Uterus (tissue), 4 donors: Measurements from ENCODE around the gene DDX51. TPM values are rescaled to one million over a fixed set of nuclear protein-coding genes. Genes with fewer than 3 reads are reported as not detected.

Experiments
- DNase-seq, 2 donors: peaks; one replicate each; pipeline ENCODE4 v3.0.0-alpha.2; 2019 to 2020
- H3K27ac ChIP-seq, 2 donors: fragments of 200-600 bp; sonication (generic); 1 replicate in 1 of 2; 2 replicates in 1 of 2; pipeline ENCODE4 v1.5.1; 2016 to 2018
- H3K27me3 ChIP-seq, 2 donors: fragments of 200-600 bp; sonication (generic); one replicate each; pipeline ENCODE4 v1.5.1; 2018 to 2019; ENCODE audit warnings: control low read depth in 1 of 2
- H3K36me3 ChIP-seq, 2 donors: fragments of 200-600 bp; sonication (generic); one replicate each; pipeline ENCODE4 v1.5.1; 2019; ENCODE audit warnings: control low read depth in 1 of 2
- H3K4me1 ChIP-seq, 2 donors: fragments of 200-600 bp; sonication (generic); one replicate each; pipeline ENCODE4 v1.5.1; 2018 to 2019; ENCODE audit warnings: control low read depth in 1 of 2
- H3K4me3 ChIP-seq, 2 donors: fragments of 200-600 bp; sonication (generic); 1 replicate in 1 of 2; 2 replicates in 1 of 2; pipeline ENCODE4 v1.5.1; 2018 to 2019; ENCODE audit warnings: mild to moderate bottlenecking in 1 of 2
- H3K9me3 ChIP-seq, 2 donors: fragments of 200-600 bp; sonication (generic); one replicate each; pipeline ENCODE4 v1.5.1; 2019; ENCODE audit warnings: control low read depth in 1 of 2
- POLR2A ChIP-seq, 2 donors: fragments of 450-650 bp; IDR thresholded peaks; one replicate each; pipeline ENCODE4 v1.6.1; 2016; ENCODE audit warnings: antibody characterized with exemption in 2 of 2, mild to moderate bottlenecking in 1 of 2, moderate library complexity in 1 of 2
- intact Hi-C: fragments of 100-400 bp; cut with DNase I; formaldehyde crosslinking; loops from one replicate; pipeline ENCODE4 v1.15.1; 2023; ENCODE audit warnings: low total_unique reads
- total RNA-seq, 4 donors: library from RNA; depleted of rRNA in 3 of 4; stranded (reverse); fragments of >200 nt in 3 of 4; gene quantifications; one replicate each; pipeline versions ENCODE4 v1.1.0 to v1.2.4, GENCODE V29; 2014 to 2023
- TF ChIP-seq, protein P1 (sequence below), 4 experiments: fragments of 200-600 bp in 2 of 4; fragments of 450-650 bp in 2 of 4; sonication (generic) in 2 of 4; IDR thresholded peaks; one replicate each; pipeline ENCODE4 v1.5.1; 2016 to 2019; ENCODE audit warnings: antibody characterized with exemption in 4 of 4, mild to moderate bottlenecking in 2 of 4, moderate library complexity in 1 of 4
- donor health status: DM: yes; HTN: yes; CAD: no.

DDX51 gene
- total RNA-seq, 4 donors from 2014 or later, result 7.9 to 53.3 (median 16.6) TPM

DNA sequence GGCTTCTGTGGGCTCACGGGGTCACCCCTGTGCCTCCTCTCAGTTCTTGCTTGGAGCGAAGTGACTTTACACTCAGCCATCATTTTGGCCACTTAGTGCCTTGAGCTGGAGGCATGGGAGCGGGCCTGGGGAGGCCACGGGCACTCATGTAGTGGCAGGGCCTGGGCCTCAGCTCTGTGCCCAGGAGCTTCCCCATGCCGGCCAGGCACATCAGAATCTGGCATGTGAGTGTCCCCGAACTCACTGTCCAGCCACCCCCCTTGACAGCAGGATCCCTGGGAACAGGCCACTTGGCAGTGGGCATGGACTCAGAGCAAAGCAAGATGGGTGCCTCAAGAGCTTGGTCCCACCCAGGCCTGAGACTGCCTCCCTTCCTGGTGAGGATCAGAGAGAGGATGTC, 29.5 kb downstream of the DDX51 start:
- H3K27ac ChIP-seq, result no peak overlapping the region
- TF ChIP-seq, protein P1, sequence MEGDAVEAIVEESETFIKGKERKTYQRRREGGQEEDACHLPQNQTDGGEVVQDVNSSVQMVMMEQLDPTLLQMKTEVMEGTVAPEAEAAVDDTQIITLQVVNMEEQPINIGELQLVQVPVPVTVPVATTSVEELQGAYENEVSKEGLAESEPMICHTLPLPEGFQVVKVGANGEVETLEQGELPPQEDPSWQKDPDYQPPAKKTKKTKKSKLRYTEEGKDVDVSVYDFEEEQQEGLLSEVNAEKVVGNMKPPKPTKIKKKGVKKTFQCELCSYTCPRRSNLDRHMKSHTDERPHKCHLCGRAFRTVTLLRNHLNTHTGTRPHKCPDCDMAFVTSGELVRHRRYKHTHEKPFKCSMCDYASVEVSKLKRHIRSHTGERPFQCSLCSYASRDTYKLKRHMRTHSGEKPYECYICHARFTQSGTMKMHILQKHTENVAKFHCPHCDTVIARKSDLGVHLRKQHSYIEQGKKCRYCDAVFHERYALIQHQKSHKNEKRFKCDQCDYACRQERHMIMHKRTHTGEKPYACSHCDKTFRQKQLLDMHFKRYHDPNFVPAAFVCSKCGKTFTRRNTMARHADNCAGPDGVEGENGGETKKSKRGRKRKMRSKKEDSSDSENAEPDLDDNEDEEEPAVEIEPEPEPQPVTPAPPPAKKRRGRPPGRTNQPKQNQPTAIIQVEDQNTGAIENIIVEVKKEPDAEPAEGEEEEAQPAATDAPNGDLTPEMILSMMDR (IDR thresholded peaks at IDR 0.05), result no peak
- no peak for TF ChIP-seq POLR2A (IDR thresholded peaks at IDR 0.05)
- no peak overlapping the region for H3K4me3 ChIP-seq
- H3K9me3 ChIP-seq, result no peaks in the 10 kb centered on the region
- no peaks in the 10 kb centered on the region for H3K36me3 ChIP-seq
- H3K4me1 ChIP-seq, result no peaks in the 10 kb centered on the region
- H3K27me3 ChIP-seq, result no peaks in the 10 kb centered on the region
- DNase-seq, result no peak
- intact Hi-C loops, result no loop called here

DNA sequence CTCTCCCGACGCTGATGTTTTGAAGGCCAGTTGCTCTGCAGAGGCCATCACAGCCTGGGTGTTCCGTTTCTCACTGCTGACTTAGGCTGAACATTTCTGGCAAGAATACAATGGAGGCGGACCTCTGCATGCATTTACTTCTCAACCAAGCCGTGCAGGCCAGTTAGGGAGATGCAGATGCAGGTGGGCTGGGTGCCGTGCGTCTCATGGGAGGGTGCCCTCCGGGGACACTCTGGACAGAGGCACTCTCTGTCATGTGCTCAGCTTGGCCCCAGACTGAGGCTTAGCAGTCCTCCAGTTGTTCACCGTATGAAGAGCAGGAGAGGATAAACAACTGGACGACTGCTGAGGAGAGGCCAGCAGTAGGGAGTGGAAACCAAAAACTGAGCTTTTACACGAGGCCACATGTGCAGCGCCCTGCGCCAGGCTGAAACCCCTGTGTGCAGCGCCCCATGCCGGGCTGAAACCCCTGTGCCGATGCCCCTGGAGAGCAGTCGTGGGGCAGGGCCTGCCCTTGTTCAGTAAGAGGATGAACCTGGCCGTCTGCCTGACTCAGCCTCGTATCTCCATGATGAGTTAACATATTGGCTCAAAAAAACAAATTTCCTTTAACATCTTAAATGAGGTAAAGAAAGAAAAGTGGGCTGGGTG, 32.3 kb downstream of the DDX51 start:
- intact Hi-C loops, result no loop called here
- Histone ChIP-seq H3K4me3 (no peak overlapping the region), H3K36me3 (no peaks in the 10 kb centered on the region)

DNA sequence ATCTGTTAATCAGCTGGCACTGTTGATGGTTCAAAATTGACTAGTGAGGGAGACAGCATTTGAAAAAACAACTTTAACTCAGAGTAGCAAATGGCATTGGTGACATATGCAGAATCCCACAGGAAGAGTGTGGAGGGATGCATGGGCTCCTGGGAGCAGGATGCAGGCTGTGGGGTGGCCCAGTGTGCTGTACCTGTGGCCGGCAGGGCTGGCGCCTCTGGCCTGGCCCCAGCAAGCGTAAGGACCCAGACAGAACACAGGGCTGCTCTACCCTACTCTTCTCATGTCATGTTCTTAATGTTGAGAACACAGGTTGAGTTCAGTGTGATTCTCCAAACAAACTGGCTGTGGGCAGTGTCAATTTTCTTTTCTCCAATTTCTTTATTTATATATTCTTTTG, 33.4 kb downstream of the DDX51 start:
- no peaks in the 10 kb centered on the region for H3K9me3 ChIP-seq
- intact Hi-C loops, result no loop called here
- no peak overlapping the region for H3K27ac ChIP-seq
- TF ChIP-seq, protein P1 (IDR thresholded peaks at IDR 0.05), result no peak
- TF ChIP-seq POLR2A (IDR thresholded peaks at IDR 0.05), result no peak
- no peaks in the 10 kb centered on the region for H3K27me3 ChIP-seq
- H3K4me1 ChIP-seq, result no peaks in the 10 kb centered on the region
- no peak for DNase-seq
- H3K36me3 ChIP-seq, result no peaks in the 10 kb centered on the region
- no peak overlapping the region for H3K4me3 ChIP-seq

More for the DNA sequence above, 32.3 kb downstream of the DDX51 start:
- TF ChIP-seq POLR2A (IDR thresholded peaks at IDR 0.05), result no peak
- TF ChIP-seq, protein P1 (IDR thresholded peaks at IDR 0.05), result no peak
- Histone ChIP-seq H3K9me3 (no peaks in the 10 kb centered on the region), H3K4me1 (no peaks in the 10 kb centered on the region), H3K27me3 (no peaks in the 10 kb centered on the region), H3K27ac (no peak overlapping the region)
- DNase-seq, result no peak

DNA sequence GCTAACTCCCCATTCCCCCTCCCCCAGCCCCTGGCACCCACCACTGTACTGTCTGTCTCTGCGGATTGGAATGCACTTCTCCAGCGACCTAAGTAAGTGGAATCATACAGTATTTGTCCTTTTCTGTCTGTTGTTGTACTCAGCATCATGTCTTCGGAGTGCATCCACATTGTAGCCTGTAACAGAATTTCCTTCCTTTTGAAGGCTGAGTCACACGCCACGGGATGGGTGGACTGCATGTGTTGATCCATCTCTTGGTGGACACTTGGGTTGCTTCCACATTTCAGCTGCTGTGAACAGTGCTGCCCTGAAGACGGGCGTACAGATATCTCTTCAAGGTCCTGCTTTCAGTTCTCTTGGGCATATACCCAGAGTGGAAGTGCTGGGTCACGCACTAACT, 34.4 kb downstream of the DDX51 start:
- H3K4me1 ChIP-seq, result no peaks in the 10 kb centered on the region
- H3K27ac ChIP-seq, result no peak overlapping the region
- H3K36me3 ChIP-seq, result no peaks in the 10 kb centered on the region
- TF ChIP-seq, protein P1 (IDR thresholded peaks at IDR 0.05), result no peak
- TF ChIP-seq POLR2A (IDR thresholded peaks at IDR 0.05), result no peak
- intact Hi-C loops, result no loop called here
- no peaks in the 10 kb centered on the region for H3K9me3 ChIP-seq
- no peak overlapping the region for H3K4me3 ChIP-seq
- H3K27me3 ChIP-seq, result no peaks in the 10 kb centered on the region
- no peak for DNase-seq

DNA sequence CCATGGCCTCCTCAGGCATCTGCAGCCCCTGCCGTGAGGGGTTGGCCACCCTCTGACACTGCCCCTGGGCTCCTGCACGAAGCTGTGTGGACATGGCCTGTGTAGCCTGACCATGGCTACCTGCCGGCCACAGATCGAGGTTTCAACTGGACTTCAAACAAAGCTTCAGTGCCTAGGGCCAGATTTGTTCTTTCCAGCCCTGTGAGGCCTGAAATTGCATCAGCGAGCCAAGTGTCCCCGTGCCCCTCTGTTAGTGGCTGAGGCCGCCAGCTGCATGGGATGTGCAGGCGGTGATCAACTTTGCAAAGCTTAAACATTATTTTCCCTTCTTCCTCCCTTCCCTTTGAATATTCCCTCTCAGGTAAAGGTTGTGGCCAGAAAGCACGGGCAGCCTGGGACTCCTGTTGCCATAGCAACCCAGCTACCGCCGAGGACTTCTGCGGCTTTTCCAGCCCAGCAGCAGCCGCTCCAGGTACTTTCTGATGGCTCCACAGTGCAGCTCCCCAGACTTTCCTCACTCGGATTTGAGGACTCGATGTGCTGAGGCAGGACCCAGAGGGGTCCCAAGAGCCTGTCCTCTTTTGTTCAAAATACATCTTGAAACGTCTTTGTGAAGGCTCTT, 35.8 kb downstream of the DDX51 start:
- intact Hi-C loops, result no loop called here
- Histone ChIP-seq H3K27ac (no peak overlapping the region), H3K4me1 (no peaks in the 10 kb centered on the region), H3K27me3 (no peaks in the 10 kb centered on the region), H3K36me3 (no peaks in the 10 kb centered on the region), H3K9me3 (no peaks in the 10 kb centered on the region), H3K4me3 (no peak overlapping the region)
- DNase-seq, result no peak
- no peak for TF ChIP-seq POLR2A (IDR thresholded peaks at IDR 0.05)
- TF ChIP-seq, protein P1 (IDR thresholded peaks at IDR 0.05), result no peak
